BJ (cell line): ENCODE results near the gene GAN. TPM values are rescaled to one million over a fixed set of nuclear protein-coding genes. Genes with fewer than 3 reads are reported as not detected.
"Not testable (repeated sequence)": the region's sequence is repeated elsewhere in the genome, so short reads cannot be mapped to it uniquely, and the experiment has no call there.

ENCODE experiments used
- CTCF ChIA-PET: fragments of 350-600 bp; formaldehyde crosslinking; extraction: SDS; loops from one replicate; lab custom pipeline; 2021; ENCODE audit warnings: antibody characterized with exemption, inconsistent platforms; lab: Yijun Ruan, JAX
- POLR2A ChIA-PET: fragments of 300-600 bp; sonication (Branson Sonifier 250); formaldehyde crosslinking; extraction: SDS; loops from one replicate; lab custom pipeline; 2021; ENCODE audit warnings: antibody characterized with exemption; lab: Charles Lee
- DNase-seq: peaks from one replicate; pipeline ENCODE4 v3.0.0-alpha.2; 2011; ENCODE audit warnings: low read depth
- H3K27me3 ChIP-seq: 2 replicates; pipeline ENCODE4 v1.6.0; 2011; ENCODE audit warnings: low read length; ENCODE audit not compliant: control insufficient read depth, insufficient read depth
- H3K36me3 ChIP-seq: 2 replicates; pipeline ENCODE4 v1.5.1; 2011; ENCODE audit warnings: low read length; ENCODE audit not compliant: control insufficient read depth, insufficient read depth
- H3K4me3 ChIP-seq: 2 replicates; pipeline ENCODE4 v1.5.1; 2011; ENCODE audit warnings: low read depth, mild to moderate bottlenecking, control low read depth, low read length
- CTCF ChIP-seq: IDR thresholded peaks from 2 replicates; pipeline ENCODE4 v1.5.1; 2011; ENCODE audit warnings: low read depth, mild to moderate bottlenecking, control low read depth, inconsistent platforms, low read length, moderate library complexity; ENCODE audit not compliant: insufficient read depth
- polyA plus RNA-seq: library from polyadenylated mRNA; depleted of rRNA; stranded (reverse); fragments of >200 nt; gene quantifications from 2 replicates; pipeline ENCODE4 v1.2.3, GENCODE V29; 2011

The GAN gene
- polyA plus RNA-seq, 1 experiment, result 2.1 TPM

DNA sequence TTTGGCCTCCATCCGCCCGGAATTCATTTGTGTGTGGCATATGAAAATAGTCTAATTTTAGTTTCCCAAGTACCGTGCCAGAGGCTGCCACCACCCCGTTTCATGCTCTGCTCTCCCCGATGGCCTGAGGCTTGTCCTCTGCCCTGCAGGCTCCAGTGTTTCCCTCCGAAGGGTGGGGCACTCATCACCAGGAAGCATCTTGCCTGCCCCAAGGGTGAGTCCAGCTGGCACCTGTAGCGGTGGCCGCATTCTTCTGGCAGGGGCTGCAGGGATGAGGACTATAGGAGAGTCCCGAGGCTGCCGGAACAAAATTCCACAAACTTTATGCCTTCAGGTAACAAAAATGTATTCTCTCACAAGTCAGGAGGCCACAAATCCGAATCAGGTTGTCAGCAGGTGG, 106.8 kb downstream of the GAN start:
- no peaks in the 10 kb centered on the region for H3K36me3 ChIP-seq
- TF ChIP-seq CTCF, result no peak
- CTCF ChIA-PET, result no interaction called here
- no peaks in the 10 kb centered on the region for H3K27me3 ChIP-seq
- POLR2A ChIA-PET, result no interaction called here
- DNase-seq, result no peak
- no peak overlapping the region for H3K4me3 ChIP-seq

GRCh38 chr16:81422153-81422552, 107.4 kb downstream of the GAN start:
- H3K27me3 ChIP-seq, DNase-seq, H3K36me3 ChIP-seq, H3K4me3 ChIP-seq, CTCF ChIA-PET, POLR2A ChIA-PET: not testable (repeated sequence)

DNA sequence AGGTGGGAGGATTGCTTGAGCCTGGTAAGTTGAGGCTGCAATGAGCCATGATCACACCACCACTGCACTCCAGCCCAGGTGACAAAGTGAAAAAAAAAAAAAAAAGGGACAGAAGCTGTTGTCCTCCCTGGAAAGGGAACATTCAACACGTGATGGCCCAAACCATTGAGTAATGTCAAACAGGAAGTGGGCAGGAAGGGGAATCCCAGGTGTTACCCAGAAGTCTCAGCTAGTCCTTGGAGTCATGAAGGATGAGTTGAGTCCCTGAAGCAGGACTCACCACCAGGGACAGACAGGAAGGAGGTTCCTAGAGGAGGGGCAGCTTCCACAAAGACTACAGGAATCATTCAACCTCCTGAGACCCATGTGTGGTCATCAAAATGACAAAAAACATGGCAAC, 110.0 kb downstream of the GAN start:
- H3K27me3 ChIP-seq, result no peaks in the 10 kb centered on the region
- DNase-seq, result no peak
- POLR2A ChIA-PET, result interaction anchor here (0.6 kb wide), 1 partner anchor 12 kb away, joined by 3 read pairs; no protein-coding TSS in a partner anchor
- no peaks in the 10 kb centered on the region for H3K36me3 ChIP-seq
- TF ChIP-seq CTCF, result no peak
- no peak overlapping the region for H3K4me3 ChIP-seq
- CTCF ChIA-PET, result interaction anchor here (2.4 kb wide), 1 partner anchor 20 kb away, joined by 5 read pairs; no protein-coding TSS in a partner anchor

GRCh38 chr16:81427219-81427618, 112.5 kb downstream of the GAN start:
- Histone ChIP-seq H3K4me3 (no peak overlapping the region), H3K27me3 (no peaks in the 10 kb centered on the region), H3K36me3 (no peaks in the 10 kb centered on the region)
- ChIA-PET CTCF (interaction anchor here (0.6 to 2.8 kb wide), 2 partner anchors 14 to 180 kb away, joined by 3 to 7 read pairs; no protein-coding TSS in a partner anchor), POLR2A (no interaction called here)
- TF ChIP-seq CTCF, result no peak
- no peak for DNase-seq

GRCh38 chr16:81429045-81429521, 114.3 kb downstream of the GAN start:
- no peaks in the 10 kb centered on the region for H3K27me3 ChIP-seq
- no peak for DNase-seq
- peak; percentile 55 for TF ChIP-seq CTCF
- no peaks in the 10 kb centered on the region for H3K36me3 ChIP-seq
- ChIA-PET POLR2A (no interaction called here), CTCF (interaction anchor here (0.7 to 2.8 kb wide), 7 partner anchors 10 to 266 kb away, joined by 3 to 9 read pairs (median 5); no protein-coding TSS in a partner anchor)
- no peak overlapping the region for H3K4me3 ChIP-seq
